Ishikawa (cell line): Measurements from ENCODE around the gene STX8.

ENCODE experiments used
- EP300 ChIP-seq: IDR thresholded peaks from 2 replicates; pipeline ENCODE4 v1.6.1; 2012; ENCODE audit warnings: borderline replicate concordance
- MAX ChIP-seq: IDR thresholded peaks from 2 replicates; pipeline ENCODE4 v1.6.1; 2012
- RAD21 ChIP-seq: IDR thresholded peaks from 2 replicates; pipeline ENCODE4 v1.6.1; 2012; ENCODE audit warnings: low read depth
- REST ChIP-seq: IDR thresholded peaks from 2 replicates; pipeline ENCODE4 v1.6.1; 2012; ENCODE audit warnings: low read depth, mild to moderate bottlenecking

- TF ChIP-seq MAX (no peak), REST (no peak), EP300 (no peak), RAD21 (no peak)
Measured at GRCh38 chr17:9473711-9474110, 101.9 kb downstream of the STX8 start.
